Vagina (tissue), 2 donors: ENCODE data around the gene RAB34.

Experiments
- CTCF ChIP-seq, 3 experiments: fragments of 450-650 bp in 2 of 3; fragments of 200-600 bp in 1 of 3; sonication (generic) in 1 of 3; IDR thresholded peaks; one replicate each; pipeline ENCODE4 v1.5.1; 2017 to 2019; ENCODE audit warnings: antibody characterized with exemption in 3 of 3, mild to moderate bottlenecking in 2 of 3, moderate library complexity in 2 of 3
- POLR2A ChIP-seq, 2 donors: fragments of 450-650 bp; IDR thresholded peaks; one replicate each; pipeline ENCODE4 v1.6.1; 2017; ENCODE audit warnings: antibody characterized with exemption in 2 of 2, mild to moderate bottlenecking in 2 of 2, moderate library complexity in 2 of 2
- POLR2AphosphoS5 ChIP-seq, 2 donors: sonication (generic); formaldehyde crosslinking; IDR thresholded peaks; one replicate each; pipeline ENCODE4 v1.9.0; 2017; ENCODE audit warnings: antibody characterized with exemption in 2 of 2, mild to moderate bottlenecking in 2 of 2, low read depth in 1 of 2; ENCODE audit not compliant: insufficient read depth in 1 of 2

- TF ChIP-seq CTCF (IDR thresholded peaks at IDR 0.05) (no peak), POLR2A (IDR thresholded peaks at IDR 0.05) (no peak), POLR2AphosphoS5 (IDR thresholded peaks at IDR 0.05; ENCODE audit: insufficient read depth in 1 of 2, low read depth in 1 of 2) (no peak)
Observed at GRCh38 chr17:28718333-28719020, 809 bp upstream of the RAB34 start.
